GM18502 (cell line): ENCODE measurements around the gene FAM222A.
A peak's percentile ranks its signal among the peaks of the same experiment; 100 is the strongest.

ENCODE experiments used
- ATAC-seq: cut with Tn5 transposase; IDR thresholded peaks from one replicate; pipeline ENCODE4 v1.9.1; 2021; ENCODE audit warnings: mild to moderate bottlenecking; ENCODE audit not compliant: unreplicated experiment, poor library complexity

Gene FAM222A

DNA sequence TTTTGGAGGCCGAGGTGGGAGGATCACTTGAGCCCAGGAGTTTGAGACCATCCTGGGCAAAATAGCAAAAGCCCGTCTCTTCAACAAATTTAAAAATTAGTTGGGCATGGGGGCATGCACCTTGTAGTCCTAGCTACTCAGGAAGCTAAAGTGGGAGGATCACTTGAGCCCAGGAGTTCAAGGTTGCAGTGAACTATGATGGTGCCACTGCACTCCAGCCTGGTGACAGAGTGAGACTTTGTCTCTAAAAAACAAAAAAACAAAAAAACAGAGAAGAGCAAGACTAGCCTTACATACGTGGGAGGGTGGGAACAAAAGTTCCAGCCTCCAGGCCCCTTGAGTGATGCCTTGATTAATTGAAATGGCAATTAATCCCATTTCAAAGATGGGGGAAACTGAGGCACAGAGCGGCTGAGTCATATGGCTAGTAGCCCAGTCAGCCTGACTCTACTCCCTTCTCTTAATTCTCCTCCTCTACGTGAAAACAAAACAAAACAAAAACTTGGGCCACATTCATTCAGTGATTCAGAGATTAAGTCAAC, 3.3 kb upstream of the FAM222A start:
- ATAC-seq: no peak

- ATAC-seq: no peak
Observed at GRCh38 chr12:109710747-109711595, 2.7 kb upstream of the FAM222A start.

GRCh38 chr12:109711596-109712461, 1.8 kb upstream of the FAM222A start:
- ATAC-seq: no peak

GRCh38 chr12:109714141-109714912, 702 bp downstream of the FAM222A start:
- peak; percentile 31 for ATAC-seq

GRCh38 chr12:109714913-109715244, 1.3 kb downstream of the FAM222A start:
- ATAC-seq: no peak

DNA sequence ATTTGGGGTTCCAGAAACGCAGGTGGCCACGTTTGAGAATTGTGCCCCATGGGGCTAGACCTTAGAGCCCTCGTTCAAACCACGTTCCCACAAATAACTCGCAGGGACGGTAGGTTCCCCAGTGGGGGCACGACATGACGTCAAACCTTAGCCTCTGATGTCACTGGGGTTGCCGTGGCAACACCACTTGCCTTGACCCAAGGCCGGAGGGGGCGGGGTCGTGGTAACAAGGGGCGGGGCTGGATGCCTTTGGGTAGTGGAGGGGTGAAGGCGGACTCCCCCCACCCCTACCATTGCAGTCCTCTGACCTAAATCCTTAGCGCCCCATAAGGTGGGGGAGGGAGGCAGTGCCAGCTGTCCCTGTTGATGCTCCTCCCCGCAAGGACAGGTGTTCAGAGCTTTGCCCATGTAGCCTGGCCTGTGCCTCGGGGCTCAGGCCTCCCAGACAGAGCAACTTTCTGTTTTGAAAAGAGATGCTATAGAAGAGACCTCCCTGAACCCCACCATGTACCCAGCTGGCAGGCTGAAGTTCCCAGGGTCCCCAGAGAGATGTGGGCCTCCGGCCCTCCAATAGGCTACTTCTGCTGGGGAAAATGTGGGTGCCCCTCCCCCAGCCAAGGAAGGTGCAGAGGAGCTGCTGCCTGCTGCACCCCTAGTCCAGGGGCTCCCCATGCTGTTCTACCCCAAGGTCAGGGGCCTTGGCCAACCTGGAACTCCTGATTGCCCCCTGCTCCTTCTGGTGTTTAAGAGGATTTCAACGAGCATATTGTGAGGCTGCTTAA, 1.9 kb downstream of the FAM222A start:
- ATAC-seq: no peak

- ATAC-seq: no peak
Observed at GRCh38 chr12:109716092-109716479, 2.5 kb downstream of the FAM222A start.

DNA sequence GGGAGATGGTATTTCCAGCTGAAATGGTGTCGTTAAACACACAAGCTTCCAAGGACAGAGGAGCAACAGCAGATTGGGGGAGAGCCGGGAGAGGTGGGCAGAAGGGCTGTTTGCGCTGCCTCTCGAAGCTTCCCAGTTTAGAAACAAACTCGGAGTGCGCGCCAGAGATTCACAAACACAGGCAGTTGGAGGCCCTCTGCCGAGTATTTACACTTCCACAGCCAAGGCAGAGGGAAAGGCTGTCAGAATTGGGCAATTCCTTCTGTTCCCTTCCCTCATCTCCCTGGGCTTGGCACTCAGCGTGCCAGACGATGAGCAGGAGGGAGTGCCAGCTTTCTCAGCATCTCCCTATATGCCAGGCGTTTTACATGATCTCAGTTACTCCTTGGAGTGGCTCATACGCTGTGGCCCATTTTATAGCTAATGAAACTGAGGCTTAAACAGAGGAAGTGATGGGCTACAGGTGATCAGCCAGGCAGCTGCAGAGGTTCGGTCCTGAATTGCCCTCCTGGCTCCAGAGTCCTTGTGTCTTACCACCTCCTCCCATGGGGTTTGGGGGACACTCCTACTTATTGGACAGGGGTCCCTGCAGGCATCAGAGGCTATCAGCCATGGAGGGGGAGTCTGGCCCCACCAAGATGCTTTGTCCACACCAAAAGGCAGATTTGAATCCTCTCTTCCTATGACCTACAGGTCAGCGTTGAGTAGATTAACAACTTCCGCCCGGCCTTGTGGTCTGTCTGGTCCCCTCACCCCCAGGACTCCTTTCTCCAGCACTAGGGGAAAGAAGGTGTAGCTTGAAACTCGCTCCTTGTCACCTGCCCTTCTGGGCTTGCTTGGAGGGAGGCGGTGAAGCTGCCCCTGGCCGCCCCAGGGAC, 3.1 kb downstream of the FAM222A start:
- no peak for ATAC-seq

GRCh38 chr12:109717390-109718357, 4.0 kb downstream of the FAM222A start:
- no peak for ATAC-seq

GRCh38 chr12:109718390-109718789, 4.8 kb downstream of the FAM222A start:
- no peak for ATAC-seq

DNA sequence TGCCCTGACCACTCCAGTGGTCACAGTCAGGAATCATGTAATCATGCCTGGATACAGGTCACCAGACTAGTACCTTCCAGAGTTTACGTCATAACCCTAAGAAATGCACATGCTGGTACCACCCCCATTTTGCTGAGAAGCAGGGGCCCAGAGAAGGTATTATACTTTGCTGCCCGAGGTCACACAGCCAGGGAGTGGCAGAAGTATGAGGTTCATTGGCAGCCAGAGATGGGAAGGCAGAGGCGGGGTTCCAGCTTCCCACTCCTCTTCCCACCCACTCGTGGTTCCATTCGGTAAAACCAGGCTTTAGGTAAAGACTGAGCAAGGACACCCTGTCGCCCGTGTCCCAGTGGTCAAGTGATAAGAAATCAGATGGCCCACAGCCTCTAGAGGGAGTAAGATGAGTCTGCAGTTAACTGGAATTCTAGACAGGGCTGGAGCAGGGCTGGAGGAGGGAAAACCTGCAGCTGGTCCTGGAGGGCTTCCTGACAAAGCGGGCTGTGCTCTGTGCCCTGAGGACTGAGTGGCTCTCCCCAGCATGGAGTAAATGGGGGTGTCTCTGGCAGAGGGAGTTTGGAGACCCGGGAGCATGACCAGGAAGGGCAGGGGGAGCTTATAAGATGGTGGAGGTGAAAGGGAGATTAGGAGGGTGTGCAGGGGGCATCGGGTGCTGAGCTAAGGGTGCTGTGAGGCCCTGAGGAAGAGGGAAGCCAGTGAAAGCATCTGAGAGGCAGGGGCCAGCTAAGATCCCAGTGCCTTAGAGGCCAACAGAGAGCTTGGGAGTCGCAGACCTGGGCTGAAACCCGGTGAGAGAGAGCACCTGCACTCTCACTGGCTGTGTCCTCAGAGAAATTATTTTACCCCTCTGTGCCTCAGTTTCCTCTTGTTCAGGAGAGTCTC, 5.7 kb downstream of the FAM222A start:
- ATAC-seq: no peak

DNA sequence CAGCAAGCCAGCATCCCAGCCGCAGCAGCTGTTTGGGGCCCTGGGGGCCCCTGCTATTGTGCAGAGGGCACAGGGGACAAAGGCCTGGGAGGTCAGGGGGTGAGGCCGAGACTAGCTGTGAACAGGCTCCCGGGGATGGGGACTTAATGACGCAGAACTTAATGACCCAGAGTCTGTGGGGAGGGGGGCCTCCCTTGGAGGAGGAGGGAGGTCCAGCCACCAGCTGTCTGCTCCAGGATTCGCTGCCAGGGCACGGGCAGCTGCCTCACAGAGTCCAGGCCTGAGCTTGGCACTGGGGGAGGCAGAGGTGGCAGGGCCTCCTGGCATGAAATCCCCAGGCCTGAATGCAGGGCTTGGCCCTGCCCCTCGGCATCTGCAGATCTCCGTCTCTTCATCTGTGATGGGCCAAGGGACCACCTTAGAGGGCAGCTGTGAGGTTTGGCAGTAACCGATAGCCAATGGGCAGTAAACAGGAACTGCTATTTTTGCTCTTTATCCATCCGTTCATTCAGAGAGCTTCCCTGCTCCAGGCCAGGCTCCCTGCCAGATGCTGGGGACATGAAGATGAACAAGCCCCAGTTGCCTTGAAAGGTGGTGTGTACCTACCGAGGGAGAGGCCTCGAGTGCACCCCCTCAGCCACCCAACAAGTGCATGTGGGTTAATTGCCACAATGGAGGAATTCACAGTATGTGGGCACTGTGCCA, 6.7 kb downstream of the FAM222A start:
- ATAC-seq: no peak

DNA sequence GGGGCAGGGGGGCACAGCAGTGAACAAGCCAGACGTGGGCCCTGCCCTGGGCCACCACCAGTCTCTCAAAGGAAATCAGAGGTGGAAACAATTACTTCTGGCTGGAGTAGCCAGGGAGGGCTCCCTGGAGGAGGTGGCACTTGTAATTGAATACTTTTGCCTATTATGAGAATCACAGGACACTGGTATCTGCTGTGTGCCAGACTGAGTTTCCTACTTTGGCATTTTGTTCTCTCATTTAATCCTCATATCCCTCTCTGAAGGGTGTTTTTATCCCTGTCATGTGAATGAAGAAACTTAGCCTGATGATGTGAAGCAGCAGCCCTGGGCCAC, 7.2 kb downstream of the FAM222A start:
- ATAC-seq: no peak

DNA sequence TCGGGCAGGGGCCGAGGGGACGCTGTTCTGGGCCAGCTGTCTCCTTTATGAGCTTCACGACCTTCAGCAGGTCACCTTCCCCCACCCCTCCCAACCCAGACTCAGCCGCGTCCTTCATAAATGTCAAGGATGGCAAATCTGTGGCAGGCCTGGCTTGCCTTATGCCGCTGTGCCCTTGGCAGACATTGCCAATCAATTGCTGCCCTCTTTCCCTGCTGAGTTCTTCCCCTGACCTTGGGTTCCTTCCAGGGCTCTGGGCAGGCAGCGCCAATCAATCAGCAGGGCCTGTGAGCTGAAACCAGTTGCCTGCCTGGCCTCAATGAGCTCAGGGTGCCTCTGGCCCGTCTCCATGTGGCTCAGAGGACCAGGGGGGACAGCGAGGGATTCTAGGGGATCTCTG, 7.7 kb downstream of the FAM222A start:
- no peak for ATAC-seq

- ATAC-seq: no peak
Observed at GRCh38 chr12:109722022-109722720, 8.5 kb downstream of the FAM222A start.

GRCh38 chr12:109722721-109723094, 9.1 kb downstream of the FAM222A start:
- no peak for ATAC-seq
